A549 (cell line): ENCODE results near the gene HTR6.

Experiments used
- CEBPB ChIP-seq, 2 experiments: fragments of >200 bp in 1 of 2; sonication (Bioruptor Twin) in 1 of 2; formaldehyde crosslinking in 1 of 2; IDR thresholded peaks; 2 replicates each; pipeline ENCODE4 v1.6.1; 2012 to 2016
- CHD2 ChIP-seq: fragments of 150-350 bp; IDR thresholded peaks from 2 replicates; pipeline ENCODE4 v1.6.1; 2014; ENCODE audit warnings: low read length; ENCODE audit not compliant: partially characterized antibody
- MAZ ChIP-seq: fragments of 150-350 bp; IDR thresholded peaks from 2 replicates; pipeline ENCODE4 v1.6.1; 2014; ENCODE audit warnings: antibody characterized with exemption, low read depth, low read length, borderline replicate concordance
- MYC ChIP-seq: IDR thresholded peaks from 2 replicates; pipeline ENCODE4 v1.6.1; 2012; ENCODE audit warnings: mild to moderate bottlenecking, inconsistent platforms, low read length, improper control_type of control experiment, borderline replicate concordance
- PHF8 ChIP-seq: fragments of 200-600 bp; sonication (generic); IDR thresholded peaks from 2 replicates; pipeline ENCODE4 v1.6.1; 2016; ENCODE audit warnings: low read depth, mild to moderate bottlenecking, antibody characterized with exemption, moderate library complexity, borderline replicate concordance
- POLR2A ChIP-seq: IDR thresholded peaks from 2 replicates; pipeline ENCODE4 v1.6.1; 2012; ENCODE audit warnings: mild to moderate bottlenecking, low read length
- TP53 ChIP-seq: fragments of 250-450 bp; sonication (Bioruptor Pico); IDR thresholded peaks from 2 replicates; pipeline ENCODE4 v1.5.0; 2021; ENCODE audit warnings: mild to moderate bottlenecking, moderate library complexity
- TF ChIP-seq, protein P1 (sequence below): fragments of >200 bp; sonication (Bioruptor Twin); formaldehyde crosslinking; IDR thresholded peaks from 3 replicates; pipeline ENCODE4 v1.5.1; 2016
- TF ChIP-seq, protein P2 (sequence below): fragments of 200-600 bp; sonication (generic); IDR thresholded peaks from 2 replicates; pipeline ENCODE4 v1.6.1; 2016; ENCODE audit warnings: antibody characterized with exemption, mild to moderate bottlenecking, moderate library complexity

DNA sequence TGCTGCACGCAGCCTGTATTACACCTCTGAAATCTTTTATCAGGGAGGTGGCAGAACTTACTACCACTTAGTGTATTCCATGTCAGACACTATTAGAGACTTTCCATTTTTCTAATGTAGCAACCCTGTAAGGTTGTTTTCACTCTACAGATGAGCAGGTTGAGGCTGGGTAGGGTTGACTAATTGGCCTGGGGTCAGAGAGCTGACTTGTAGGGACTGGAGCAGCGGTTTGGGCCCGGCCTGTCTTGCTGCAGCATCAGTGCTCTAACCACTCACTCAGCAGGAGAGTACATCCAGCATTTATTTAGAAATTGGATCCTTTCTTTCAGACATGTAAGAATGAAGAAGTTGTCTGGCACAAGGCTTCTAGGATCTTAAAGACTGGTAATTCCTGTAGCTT is 46.2 kb upstream of the HTR6 start:
- TF ChIP-seq TP53 (no peak), CHD2 (no peak), PHF8 (no peak), POLR2A (no peak), MYC (no peak), MAZ (no peak), CEBPB (IDR thresholded peaks at IDR 0.05) (no peak)
- TF ChIP-seq, protein P1, sequence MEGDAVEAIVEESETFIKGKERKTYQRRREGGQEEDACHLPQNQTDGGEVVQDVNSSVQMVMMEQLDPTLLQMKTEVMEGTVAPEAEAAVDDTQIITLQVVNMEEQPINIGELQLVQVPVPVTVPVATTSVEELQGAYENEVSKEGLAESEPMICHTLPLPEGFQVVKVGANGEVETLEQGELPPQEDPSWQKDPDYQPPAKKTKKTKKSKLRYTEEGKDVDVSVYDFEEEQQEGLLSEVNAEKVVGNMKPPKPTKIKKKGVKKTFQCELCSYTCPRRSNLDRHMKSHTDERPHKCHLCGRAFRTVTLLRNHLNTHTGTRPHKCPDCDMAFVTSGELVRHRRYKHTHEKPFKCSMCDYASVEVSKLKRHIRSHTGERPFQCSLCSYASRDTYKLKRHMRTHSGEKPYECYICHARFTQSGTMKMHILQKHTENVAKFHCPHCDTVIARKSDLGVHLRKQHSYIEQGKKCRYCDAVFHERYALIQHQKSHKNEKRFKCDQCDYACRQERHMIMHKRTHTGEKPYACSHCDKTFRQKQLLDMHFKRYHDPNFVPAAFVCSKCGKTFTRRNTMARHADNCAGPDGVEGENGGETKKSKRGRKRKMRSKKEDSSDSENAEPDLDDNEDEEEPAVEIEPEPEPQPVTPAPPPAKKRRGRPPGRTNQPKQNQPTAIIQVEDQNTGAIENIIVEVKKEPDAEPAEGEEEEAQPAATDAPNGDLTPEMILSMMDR: no peak
- TF ChIP-seq, protein P2, sequence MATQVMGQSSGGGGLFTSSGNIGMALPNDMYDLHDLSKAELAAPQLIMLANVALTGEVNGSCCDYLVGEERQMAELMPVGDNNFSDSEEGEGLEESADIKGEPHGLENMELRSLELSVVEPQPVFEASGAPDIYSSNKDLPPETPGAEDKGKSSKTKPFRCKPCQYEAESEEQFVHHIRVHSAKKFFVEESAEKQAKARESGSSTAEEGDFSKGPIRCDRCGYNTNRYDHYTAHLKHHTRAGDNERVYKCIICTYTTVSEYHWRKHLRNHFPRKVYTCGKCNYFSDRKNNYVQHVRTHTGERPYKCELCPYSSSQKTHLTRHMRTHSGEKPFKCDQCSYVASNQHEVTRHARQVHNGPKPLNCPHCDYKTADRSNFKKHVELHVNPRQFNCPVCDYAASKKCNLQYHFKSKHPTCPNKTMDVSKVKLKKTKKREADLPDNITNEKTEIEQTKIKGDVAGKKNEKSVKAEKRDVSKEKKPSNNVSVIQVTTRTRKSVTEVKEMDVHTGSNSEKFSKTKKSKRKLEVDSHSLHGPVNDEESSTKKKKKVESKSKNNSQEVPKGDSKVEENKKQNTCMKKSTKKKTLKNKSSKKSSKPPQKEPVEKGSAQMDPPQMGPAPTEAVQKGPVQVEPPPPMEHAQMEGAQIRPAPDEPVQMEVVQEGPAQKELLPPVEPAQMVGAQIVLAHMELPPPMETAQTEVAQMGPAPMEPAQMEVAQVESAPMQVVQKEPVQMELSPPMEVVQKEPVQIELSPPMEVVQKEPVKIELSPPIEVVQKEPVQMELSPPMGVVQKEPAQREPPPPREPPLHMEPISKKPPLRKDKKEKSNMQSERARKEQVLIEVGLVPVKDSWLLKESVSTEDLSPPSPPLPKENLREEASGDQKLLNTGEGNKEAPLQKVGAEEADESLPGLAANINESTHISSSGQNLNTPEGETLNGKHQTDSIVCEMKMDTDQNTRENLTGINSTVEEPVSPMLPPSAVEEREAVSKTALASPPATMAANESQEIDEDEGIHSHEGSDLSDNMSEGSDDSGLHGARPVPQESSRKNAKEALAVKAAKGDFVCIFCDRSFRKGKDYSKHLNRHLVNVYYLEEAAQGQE: no peak
